ENCODE results near the gene NBL1. TPM values are rescaled to one million over a fixed set of nuclear protein-coding genes. Genes with fewer than 3 reads are reported as not detected.

NBL1 gene
- total RNA-seq, 1 experiment from 2014 or later: 11.7 TPM

GRCh38 chr1:19670787-19671186 lies 26.7 kb downstream of the NBL1 start:
- DNase-seq (ENCODE audit: low spot score): no peak

- no peak for DNase-seq (ENCODE audit: low spot score)
Observed at GRCh38 chr1:19672237-19672636, 28.1 kb downstream of the NBL1 start.

GRCh38 chr1:19675797-19676196 lies 31.7 kb downstream of the NBL1 start:
- DNase-seq (ENCODE audit: low spot score): no peak

GRCh38 chr1:19676438-19676922 lies 32.4 kb downstream of the NBL1 start:
- DNase-seq (ENCODE audit: low spot score): no peak

DNA sequence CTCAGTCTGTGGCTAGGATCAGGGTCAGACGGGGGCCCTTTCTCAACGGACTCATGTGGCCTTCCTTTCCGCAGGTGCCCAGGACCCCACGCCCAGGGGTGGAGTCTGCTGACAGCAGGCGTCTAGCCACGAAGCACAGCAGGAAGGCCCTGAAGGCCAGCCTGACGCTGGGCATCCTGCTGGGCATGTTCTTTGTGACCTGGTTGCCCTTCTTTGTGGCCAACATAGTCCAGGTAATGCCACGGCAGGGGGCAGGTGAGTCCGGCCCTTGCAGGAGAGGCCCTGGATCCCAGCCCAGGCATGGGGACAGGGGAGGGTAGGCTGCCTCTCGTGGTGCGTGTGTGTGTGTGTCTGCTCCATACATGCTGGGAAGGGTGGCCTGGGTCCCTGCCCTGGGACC lies 34.4 kb downstream of the NBL1 start:
- DNase-seq (ENCODE audit: low spot score): no peak

DNA sequence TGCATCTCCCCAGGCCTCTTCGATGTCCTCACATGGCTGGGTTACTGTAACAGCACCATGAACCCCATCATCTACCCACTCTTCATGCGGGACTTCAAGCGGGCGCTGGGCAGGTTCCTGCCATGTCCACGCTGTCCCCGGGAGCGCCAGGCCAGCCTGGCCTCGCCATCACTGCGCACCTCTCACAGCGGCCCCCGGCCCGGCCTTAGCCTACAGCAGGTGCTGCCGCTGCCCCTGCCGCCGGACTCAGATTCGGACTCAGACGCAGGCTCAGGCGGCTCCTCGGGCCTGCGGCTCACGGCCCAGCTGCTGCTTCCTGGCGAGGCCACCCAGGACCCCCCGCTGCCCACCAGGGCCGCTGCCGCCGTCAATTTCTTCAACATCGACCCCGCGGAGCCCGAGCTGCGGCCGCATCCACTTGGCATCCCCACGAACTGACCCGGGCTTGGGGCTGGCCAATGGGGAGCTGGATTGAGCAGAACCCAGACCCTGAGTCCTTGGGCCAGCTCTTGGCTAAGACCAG lies 34.9 kb downstream of the NBL1 start:
- DNase-seq (ENCODE audit: low spot score): no peak

DNA sequence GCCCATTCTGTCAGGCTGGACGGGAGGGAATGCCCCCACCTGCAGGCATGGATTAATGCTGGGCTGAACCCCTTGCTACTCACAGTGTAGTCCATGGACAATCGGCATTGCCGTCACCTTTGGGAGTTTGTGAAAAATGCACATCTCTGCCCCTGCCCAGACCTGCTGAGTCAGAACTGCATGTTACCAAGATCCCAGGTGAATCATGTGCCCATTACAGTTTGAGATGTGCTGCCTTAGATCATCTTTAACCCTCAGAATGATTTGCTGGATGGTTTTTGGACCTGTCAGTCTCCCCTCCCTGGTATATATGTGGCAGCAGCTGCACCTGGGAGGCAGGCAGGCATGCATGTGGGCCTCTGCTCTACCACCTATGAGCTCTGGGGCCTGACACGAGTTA lies 35.6 kb downstream of the NBL1 start:
- DNase-seq (ENCODE audit: low spot score): no peak

DNA sequence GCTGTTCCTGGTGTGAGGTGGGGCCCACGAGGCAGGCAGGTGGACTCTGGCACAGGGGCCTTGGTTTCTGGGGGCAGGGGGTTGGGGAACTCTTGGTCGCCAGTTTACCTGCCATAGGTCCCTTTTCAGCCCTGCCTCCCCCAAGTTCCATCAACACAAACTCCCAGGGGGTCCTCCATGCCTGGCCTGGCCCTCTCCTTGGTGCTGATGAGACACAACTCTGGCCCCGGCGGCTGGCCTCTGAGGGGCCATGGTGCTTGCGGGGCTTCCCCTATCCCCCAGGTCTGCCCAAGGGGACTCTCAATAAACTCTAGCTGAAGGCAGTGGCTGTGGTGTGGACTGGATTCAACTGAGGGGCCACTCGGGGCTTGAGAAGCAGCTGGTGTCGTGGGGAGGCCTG lies 36.5 kb downstream of the NBL1 start:
- no peak for DNase-seq (ENCODE audit: low spot score)

GRCh38 chr1:19682257-19682656 lies 38.1 kb downstream of the NBL1 start:
- DNase-seq (ENCODE audit: low spot score): peak; percentile 24

DNA sequence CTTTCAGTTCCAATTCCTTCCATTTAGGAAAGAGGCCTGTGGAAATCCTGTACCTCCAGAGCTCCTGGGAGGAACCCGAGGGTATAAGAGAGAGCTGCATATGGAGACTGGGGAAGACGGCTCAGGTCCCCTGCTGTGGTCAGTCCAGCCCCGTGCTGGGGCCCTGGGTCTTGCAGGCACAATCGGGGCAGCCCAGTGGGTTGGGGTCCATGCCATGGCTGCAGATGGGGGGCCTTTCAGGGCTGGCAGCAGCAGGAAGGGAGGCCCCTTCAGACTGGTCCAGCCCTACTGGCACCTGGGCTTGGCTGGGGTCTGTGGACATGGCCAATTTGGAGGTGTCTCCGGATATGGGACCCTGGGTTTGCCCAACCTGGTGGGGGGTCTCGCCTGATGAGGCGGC lies 38.8 kb downstream of the NBL1 start:
- DNase-seq (ENCODE audit: low spot score): no peak

DNA sequence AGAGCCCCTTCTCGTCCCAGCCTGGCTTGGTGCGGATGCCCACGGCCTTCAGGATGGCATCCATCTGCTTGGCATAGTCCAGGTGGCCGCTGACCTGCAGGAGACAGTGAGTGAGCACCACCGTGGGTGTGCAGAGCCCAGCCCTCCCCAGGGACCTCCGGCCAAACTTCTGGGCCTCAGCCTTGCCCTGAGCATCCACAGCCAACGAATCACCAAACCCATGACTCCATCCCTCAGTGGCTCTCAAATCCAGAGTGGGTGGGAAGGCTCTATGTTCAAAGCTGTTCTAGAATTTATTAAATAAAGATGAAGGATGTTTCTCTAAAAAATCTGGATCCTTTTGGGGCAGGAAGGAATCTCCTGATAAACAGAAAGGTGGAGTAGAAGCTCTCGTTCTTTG lies 39.2 kb downstream of the NBL1 start:
- no peak for DNase-seq (ENCODE audit: low spot score)

DNA sequence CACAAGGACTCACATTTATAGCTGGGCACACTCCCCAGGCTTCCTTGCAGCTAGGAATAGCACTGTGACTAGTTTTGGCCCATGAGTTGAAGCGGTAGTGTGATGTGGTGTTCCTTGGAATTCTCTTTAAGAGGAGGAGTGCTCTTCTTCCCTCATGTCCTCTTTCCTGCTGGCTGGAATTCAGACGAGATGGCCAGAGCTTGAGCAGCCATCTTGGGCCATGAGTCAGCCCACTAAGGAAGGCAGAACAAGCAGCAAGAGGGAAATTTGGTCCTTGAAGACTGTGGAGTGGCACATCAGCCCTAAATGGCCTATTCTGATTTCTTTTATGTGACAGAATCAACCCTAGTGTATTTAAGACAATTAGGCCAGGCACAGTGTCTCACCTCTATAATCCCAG lies 40.6 kb downstream of the NBL1 start:
- DNase-seq (ENCODE audit: low spot score): no peak

- no peak for DNase-seq (ENCODE audit: low spot score)
Observed at GRCh38 chr1:19685994-19686393, 41.9 kb downstream of the NBL1 start.

DNA sequence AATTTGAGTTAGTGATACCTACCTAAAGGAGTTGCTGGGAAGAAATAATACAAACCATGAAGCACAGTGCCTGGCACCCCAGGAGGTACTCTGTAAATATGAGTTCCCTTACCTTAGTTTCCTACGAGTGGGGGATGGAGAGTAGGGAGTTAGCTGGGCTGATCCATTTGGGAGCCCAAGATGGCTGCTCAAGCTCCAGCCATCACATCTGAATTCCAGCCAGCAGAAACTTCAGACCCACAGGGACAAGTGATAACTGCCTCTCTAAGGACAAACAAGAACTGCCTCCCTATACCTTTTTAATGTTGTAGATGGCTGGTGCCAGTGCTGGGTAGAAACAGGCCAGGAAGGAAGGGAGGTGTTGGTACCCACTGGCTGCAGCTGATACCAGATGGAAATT lies 43.3 kb downstream of the NBL1 start:
- no peak for DNase-seq (ENCODE audit: low spot score)

- DNase-seq (ENCODE audit: low spot score): no peak
Observed at GRCh38 chr1:19688041-19688842, 44.1 kb downstream of the NBL1 start.

GRCh38 chr1:19689085-19689757 lies 45.1 kb downstream of the NBL1 start:
- no peak for DNase-seq (ENCODE audit: low spot score)

DNA sequence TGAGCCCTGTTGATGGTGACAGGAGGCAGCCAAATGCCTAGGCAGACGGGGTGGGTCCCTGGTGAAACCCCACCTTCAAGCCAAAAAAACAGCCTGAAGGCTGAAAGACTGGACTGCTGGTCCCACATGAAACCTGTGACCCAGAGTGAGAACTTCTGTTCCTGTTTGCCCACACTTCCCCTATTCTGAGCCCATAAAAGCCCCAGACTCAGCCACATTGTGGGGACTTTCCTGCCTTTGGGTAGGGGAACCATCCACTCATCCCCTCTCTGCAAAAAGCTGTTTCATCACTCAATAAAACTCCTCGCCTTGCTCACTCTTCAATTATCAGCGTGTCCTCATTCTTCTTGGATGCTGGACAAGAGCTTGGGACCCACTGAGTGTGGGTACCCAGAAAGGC lies 45.7 kb downstream of the NBL1 start:
- DNase-seq (ENCODE audit: low spot score): no peak

GRCh38 chr1:19690342-19690741 lies 46.2 kb downstream of the NBL1 start:
- DNase-seq (ENCODE audit: low spot score): no peak

DNA sequence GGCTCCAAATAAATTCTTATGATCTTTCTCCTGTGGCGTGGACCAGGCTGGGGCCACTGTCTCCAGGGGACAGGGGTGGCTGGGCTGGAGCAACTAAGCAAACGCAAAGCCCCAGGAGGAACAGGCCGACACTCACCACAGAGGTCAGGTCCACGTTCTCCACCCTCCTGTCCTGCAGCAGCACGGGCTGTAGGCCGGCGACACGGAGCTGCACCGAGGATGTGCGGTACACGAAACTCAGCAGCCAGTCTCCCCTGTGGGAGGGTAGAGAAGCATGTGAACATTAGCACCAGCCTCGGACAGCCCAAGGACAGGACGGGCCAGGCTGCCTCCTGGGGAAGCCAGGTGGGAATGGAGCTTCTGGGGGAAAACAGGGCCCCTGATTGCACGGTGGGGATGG lies 50.2 kb downstream of the NBL1 start:
- no peak for DNase-seq (ENCODE audit: low spot score)

- DNase-seq (ENCODE audit: low spot score): no peak
Observed at GRCh38 chr1:19695772-19696171, 51.7 kb downstream of the NBL1 start.

- DNase-seq (ENCODE audit: low spot score): no peak
Observed at GRCh38 chr1:19696820-19697219, 52.7 kb downstream of the NBL1 start.

GRCh38 chr1:19698181-19698580 lies 54.1 kb downstream of the NBL1 start:
- DNase-seq (ENCODE audit: low spot score): no peak

Data from A172 (cell line).